Tibial artery (tissue), 4 donors: ENCODE measurements around the gene SLC38A6.

Experiments used
- DNase-seq, 2 donors: peaks; one replicate each; pipeline ENCODE4 v3.0.0-alpha.2; 2019
- H3K27ac ChIP-seq, 2 donors: fragments of 200-600 bp; sonication (generic) in 1 of 2; 1 replicate in 1 of 2; 2 replicates in 1 of 2; pipeline ENCODE4 v1.5.1; 2018 to 2019; ENCODE audit warnings: mild to moderate bottlenecking in 1 of 2
- H3K27me3 ChIP-seq, 2 donors: fragments of 200-600 bp; sonication (generic) in 1 of 2; one replicate each; pipeline versions ENCODE4 v1.5.1 to v1.6.0; 2016 to 2019
- H3K36me3 ChIP-seq, 3 donors: fragments of 200-600 bp; sonication (generic) in 2 of 3; one replicate each; pipeline ENCODE4 v1.5.1; 2016 to 2019; ENCODE audit warnings: mild to moderate bottlenecking in 2 of 3
- H3K4me1 ChIP-seq, 4 donors: fragments of 200-600 bp; sonication (generic) in 2 of 4; 1 replicate in 3 of 4; 2 replicates in 1 of 4; pipeline ENCODE4 v1.5.1; 2016 to 2019
- H3K4me3 ChIP-seq, 2 donors: fragments of 200-600 bp; sonication (generic) in 1 of 2; 1 replicate in 1 of 2; 2 replicates in 1 of 2; pipeline ENCODE4 v1.5.1; 2018 to 2019; ENCODE audit warnings: mild to moderate bottlenecking in 2 of 2
- H3K9me3 ChIP-seq, 3 donors: fragments of 200-600 bp; sonication (generic) in 1 of 3; one replicate each; pipeline ENCODE4 v1.5.1; 2016 to 2019
- CTCF ChIP-seq, 2 experiments: fragments of 200-600 bp in 1 of 2; fragments of 450-650 bp in 1 of 2; IDR thresholded peaks; one replicate each; pipeline ENCODE4 v1.5.1; 2017 to 2019; ENCODE audit warnings: antibody characterized with exemption in 2 of 2, mild to moderate bottlenecking in 1 of 2, moderate library complexity in 1 of 2
- intact Hi-C: fragments of 100-400 bp; cut with DNase I; formaldehyde crosslinking; loops from one replicate; pipeline ENCODE4 v1.15.0; 2023; ENCODE audit warnings: low total_unique reads

The SLC38A6 gene

GRCh38 chr14:61077437-61077836 is 96.4 kb downstream of the SLC38A6 start:
- Histone ChIP-seq H3K4me1 (peaks cover 0 to 7% (median 0%) of the 10 kb centered on the region in 4 donors), H3K27me3 (no peaks in the 10 kb centered on the region), H3K27ac (no peak overlapping the region), H3K9me3 (no peaks in the 10 kb centered on the region), H3K4me3 (no peak overlapping the region), H3K36me3 (peaks cover 0 to 5% (median 0%) of the 10 kb centered on the region in 3 donors)
- DNase-seq = no peak
- no peak for TF ChIP-seq CTCF (IDR thresholded peaks at IDR 0.05)
- intact Hi-C loops = no loop called here

- no peak for DNase-seq
- TF ChIP-seq CTCF (IDR thresholded peaks at IDR 0.05) = no peak
- Histone ChIP-seq H3K36me3 (peaks cover 0 to 9% (median 0%) of the 10 kb centered on the region in 3 donors), H3K27me3 (no peaks in the 10 kb centered on the region), H3K27ac (no peak overlapping the region), H3K4me1 (peaks cover 0 to 7% (median 0%) of the 10 kb centered on the region in 4 donors), H3K9me3 (no peaks in the 10 kb centered on the region), H3K4me3 (no peak overlapping the region)
- intact Hi-C loops = no loop called here
Measured at GRCh38 chr14:61077951-61078720, 97.1 kb downstream of the SLC38A6 start.

GRCh38 chr14:61080591-61081010 is 99.6 kb downstream of the SLC38A6 start:
- H3K4me1 ChIP-seq = peaks cover 0 to 7% (median 0%) of the 10 kb centered on the region in 4 donors
- no peaks in the 10 kb centered on the region for H3K9me3 ChIP-seq
- no peak overlapping the region for H3K27ac ChIP-seq
- H3K27me3 ChIP-seq = no peaks in the 10 kb centered on the region
- TF ChIP-seq CTCF (IDR thresholded peaks at IDR 0.05) = no peak
- intact Hi-C loops = no loop called here
- DNase-seq = no peak
- peaks cover 0 to 25% (median 8%) of the 10 kb centered on the region in 3 donors for H3K36me3 ChIP-seq
- H3K4me3 ChIP-seq = no peak overlapping the region

- Histone ChIP-seq H3K4me3 (no peak overlapping the region), H3K9me3 (no peaks in the 10 kb centered on the region), H3K27ac (no peak overlapping the region), H3K27me3 (no peaks in the 10 kb centered on the region), H3K4me1 (peaks cover 0 to 25% (median 16%) of the 10 kb centered on the region in 4 donors), H3K36me3 (peaks cover 0 to 17% (median 8%) of the 10 kb centered on the region in 3 donors)
- no peak for DNase-seq
- no peak for TF ChIP-seq CTCF (IDR thresholded peaks at IDR 0.05)
- intact Hi-C loops = no loop called here
Measured at GRCh38 chr14:61088081-61088480, 107.0 kb downstream of the SLC38A6 start.

GRCh38 chr14:61089126-61089750 is 108.2 kb downstream of the SLC38A6 start:
- intact Hi-C loops = no loop called here
- Histone ChIP-seq H3K27me3 (no peaks in the 10 kb centered on the region), H3K4me1 (peaks cover 0 to 25% (median 16%) of the 10 kb centered on the region in 4 donors), H3K27ac (peak overlapping the region; percentile 13 to 17), H3K9me3 (no peaks in the 10 kb centered on the region), H3K36me3 (peaks cover 0 to 7% (median 0%) of the 10 kb centered on the region in 3 donors), H3K4me3 (no peak overlapping the region)
- DNase-seq = no peak
- TF ChIP-seq CTCF (IDR thresholded peaks at IDR 0.05) = no peak
